Panc1 (cell line): ENCODE measurements around the gene BBX. TPM values are rescaled to one million over a fixed set of nuclear protein-coding genes. Genes with fewer than 3 reads are reported as not detected.

Experiments
- ATAC-seq: fragments of 200-7000 bp; cut with Tn5 transposase; 2 replicates; pipeline ENCODE4 v1.9.1; 2020; ENCODE audit warnings: mild to moderate bottlenecking, moderate library complexity
- BruUV-seq: library from RNA; stranded (reverse); fragments of 400-500 nt; replicated peaks from 2 replicates; lab custom pipeline; 2021; lab: Mats Ljungman, UMichigan
- CTCF ChIA-PET: fragments of 300-600 bp; sonication (Branson Sonifier 250); formaldehyde crosslinking; loops from one replicate; lab custom pipeline; 2022; ENCODE audit warnings: antibody characterized with exemption; lab: Charles Lee
- POLR2A ChIA-PET: fragments of 300-600 bp; sonication (Branson Sonifier 250); formaldehyde crosslinking; loops from one replicate; lab custom pipeline; 2022; ENCODE audit warnings: antibody characterized with exemption; lab: Charles Lee
- DNase-seq: peaks from one replicate; pipeline ENCODE4 v3.0.0-alpha.2; 2010; ENCODE audit warnings: low read depth, low spot score
- H3K27ac ChIP-seq: 2 replicates; pipeline ENCODE4 v1.5.1; 2011; ENCODE audit warnings: mild to moderate bottlenecking, low read length, inconsistent platforms
- H3K27me3 ChIP-seq: fragments of 200-500 bp; sonication (Bioruptor generic); 2 replicates; pipeline ENCODE4 v1.6.0; 2014; ENCODE audit warnings: low read length, inconsistent platforms; ENCODE audit not compliant: control insufficient read depth, insufficient read depth
- H3K36me3 ChIP-seq: fragments of 200-500 bp; sonication (Bioruptor generic); 2 replicates; pipeline ENCODE4 v1.5.1; 2014; ENCODE audit warnings: inconsistent platforms, mild to moderate bottlenecking, low read length, moderate library complexity; ENCODE audit not compliant: control insufficient read depth, insufficient read depth
- H3K4me1 ChIP-seq: 2 replicates; pipeline ENCODE4 v1.5.1; 2011; ENCODE audit warnings: inconsistent platforms, mild to moderate bottlenecking, low read length, moderate library complexity; ENCODE audit not compliant: control insufficient read depth, insufficient read depth
- H3K4me3 ChIP-seq, 2 experiments: 2 replicates each; pipeline ENCODE4 v1.5.1; 2011 to 2012; ENCODE audit warnings: low read depth in 2 of 2, low read length in 2 of 2, mild to moderate bottlenecking in 2 of 2, inconsistent platforms in 1 of 2, moderate library complexity in 1 of 2
- H3K9me3 ChIP-seq: fragments of 200-500 bp; sonication (Bioruptor generic); 2 replicates; pipeline ENCODE4 v1.5.1; 2014; ENCODE audit warnings: low read depth, mild to moderate bottlenecking, inconsistent platforms, low read length, moderate library complexity; ENCODE audit not compliant: control insufficient read depth, insufficient read depth
- POLR2AphosphoS5 ChIP-seq: IDR thresholded peaks from 2 replicates; pipeline ENCODE4 v1.6.1; 2012; ENCODE audit warnings: mild to moderate bottlenecking, low read depth, low read length, moderate library complexity
- SIN3A ChIP-seq: IDR thresholded peaks from 2 replicates; pipeline ENCODE4 v1.6.1; 2012; ENCODE audit warnings: low read depth, mild to moderate bottlenecking, low read length, moderate library complexity, borderline replicate concordance; ENCODE audit not compliant: insufficient read depth
- TCF7L2 ChIP-seq: IDR thresholded peaks from 2 replicates; pipeline ENCODE4 v1.6.1; 2011; ENCODE audit warnings: mild to moderate bottlenecking, low read depth, low read length, inconsistent platforms
- in situ Hi-C: cut with HindIII; loops from 2 replicates; pipeline ENCODE4 v1.10.0; 2016; ENCODE audit warnings: low sequenced_read_pairs, low pct_unique_long_range_greater_than_20kb
- intact Hi-C: fragments of 100-400 bp; cut with micrococcal nuclease; formaldehyde crosslinking; loops from one replicate; pipeline ENCODE4 v1.10.0; 2022; ENCODE audit not compliant: unreplicated experiment
- total RNA-seq: library from RNA; stranded (reverse); gene quantifications from one replicate; pipeline ENCODE4 v1.2.1, GENCODE V29; 2021; ENCODE audit not compliant: unreplicated experiment
- TF ChIP-seq, protein P1 (sequence below): fragments of 450-650 bp; IDR thresholded peaks from 2 replicates; pipeline ENCODE4 v1.5.1; 2017; ENCODE audit warnings: mild to moderate bottlenecking
- TF ChIP-seq, protein P2 (sequence below), 2 experiments: IDR thresholded peaks; 2 replicates each; pipeline ENCODE4 v1.6.1; 2011 to 2012; ENCODE audit warnings: low read depth in 2 of 2, control low read depth in 1 of 2, low read length in 1 of 2, mild to moderate bottlenecking in 1 of 2, moderate library complexity in 1 of 2; ENCODE audit not compliant: insufficient read depth in 1 of 2

Gene BBX
- total RNA-seq, 1 experiment from 2014 or later, result 28.5 TPM

DNA sequence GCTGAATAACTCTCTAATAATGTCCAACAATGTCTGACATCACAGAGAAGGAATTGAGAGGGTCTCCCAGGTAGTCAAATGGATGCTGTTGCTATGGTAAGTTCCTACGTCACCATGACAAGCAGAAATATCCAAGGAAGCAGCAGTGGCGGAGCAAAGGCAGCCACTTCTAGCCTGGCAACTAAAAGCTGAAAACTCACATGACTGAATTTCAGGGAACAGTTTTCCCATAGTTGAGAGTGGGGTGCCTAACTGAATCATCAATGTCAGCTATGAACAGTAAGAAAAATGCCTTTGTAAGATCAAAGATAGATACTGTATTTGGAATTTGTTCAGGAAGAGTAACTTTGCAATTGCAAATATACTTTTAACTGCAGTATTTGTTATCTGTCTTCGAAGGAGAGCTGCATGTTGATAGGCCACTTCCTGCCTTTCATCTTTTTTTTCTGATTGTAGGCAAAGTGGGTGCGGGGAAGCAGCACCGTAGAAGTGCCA lies 161.7 kb downstream of the BBX start:
- intact Hi-C loops (no loop called here), in situ Hi-C loops (no loop called here)
- Histone ChIP-seq H3K4me3 (no peak overlapping the region), H3K9me3 (no peaks in the 10 kb centered on the region), H3K36me3 (no peaks in the 10 kb centered on the region), H3K27me3 (no peaks in the 10 kb centered on the region; the same call in 1 of the 2 replicates), H3K27ac (no peak overlapping the region), H3K4me1 (no peaks in the 10 kb centered on the region; the same call in 1 of the 2 replicates)
- BruUV-seq, result no TSS peak
- TF ChIP-seq, protein P1, sequence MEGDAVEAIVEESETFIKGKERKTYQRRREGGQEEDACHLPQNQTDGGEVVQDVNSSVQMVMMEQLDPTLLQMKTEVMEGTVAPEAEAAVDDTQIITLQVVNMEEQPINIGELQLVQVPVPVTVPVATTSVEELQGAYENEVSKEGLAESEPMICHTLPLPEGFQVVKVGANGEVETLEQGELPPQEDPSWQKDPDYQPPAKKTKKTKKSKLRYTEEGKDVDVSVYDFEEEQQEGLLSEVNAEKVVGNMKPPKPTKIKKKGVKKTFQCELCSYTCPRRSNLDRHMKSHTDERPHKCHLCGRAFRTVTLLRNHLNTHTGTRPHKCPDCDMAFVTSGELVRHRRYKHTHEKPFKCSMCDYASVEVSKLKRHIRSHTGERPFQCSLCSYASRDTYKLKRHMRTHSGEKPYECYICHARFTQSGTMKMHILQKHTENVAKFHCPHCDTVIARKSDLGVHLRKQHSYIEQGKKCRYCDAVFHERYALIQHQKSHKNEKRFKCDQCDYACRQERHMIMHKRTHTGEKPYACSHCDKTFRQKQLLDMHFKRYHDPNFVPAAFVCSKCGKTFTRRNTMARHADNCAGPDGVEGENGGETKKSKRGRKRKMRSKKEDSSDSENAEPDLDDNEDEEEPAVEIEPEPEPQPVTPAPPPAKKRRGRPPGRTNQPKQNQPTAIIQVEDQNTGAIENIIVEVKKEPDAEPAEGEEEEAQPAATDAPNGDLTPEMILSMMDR, result no peak
- TF ChIP-seq TCF7L2, result no peak
- TF ChIP-seq, protein P2, sequence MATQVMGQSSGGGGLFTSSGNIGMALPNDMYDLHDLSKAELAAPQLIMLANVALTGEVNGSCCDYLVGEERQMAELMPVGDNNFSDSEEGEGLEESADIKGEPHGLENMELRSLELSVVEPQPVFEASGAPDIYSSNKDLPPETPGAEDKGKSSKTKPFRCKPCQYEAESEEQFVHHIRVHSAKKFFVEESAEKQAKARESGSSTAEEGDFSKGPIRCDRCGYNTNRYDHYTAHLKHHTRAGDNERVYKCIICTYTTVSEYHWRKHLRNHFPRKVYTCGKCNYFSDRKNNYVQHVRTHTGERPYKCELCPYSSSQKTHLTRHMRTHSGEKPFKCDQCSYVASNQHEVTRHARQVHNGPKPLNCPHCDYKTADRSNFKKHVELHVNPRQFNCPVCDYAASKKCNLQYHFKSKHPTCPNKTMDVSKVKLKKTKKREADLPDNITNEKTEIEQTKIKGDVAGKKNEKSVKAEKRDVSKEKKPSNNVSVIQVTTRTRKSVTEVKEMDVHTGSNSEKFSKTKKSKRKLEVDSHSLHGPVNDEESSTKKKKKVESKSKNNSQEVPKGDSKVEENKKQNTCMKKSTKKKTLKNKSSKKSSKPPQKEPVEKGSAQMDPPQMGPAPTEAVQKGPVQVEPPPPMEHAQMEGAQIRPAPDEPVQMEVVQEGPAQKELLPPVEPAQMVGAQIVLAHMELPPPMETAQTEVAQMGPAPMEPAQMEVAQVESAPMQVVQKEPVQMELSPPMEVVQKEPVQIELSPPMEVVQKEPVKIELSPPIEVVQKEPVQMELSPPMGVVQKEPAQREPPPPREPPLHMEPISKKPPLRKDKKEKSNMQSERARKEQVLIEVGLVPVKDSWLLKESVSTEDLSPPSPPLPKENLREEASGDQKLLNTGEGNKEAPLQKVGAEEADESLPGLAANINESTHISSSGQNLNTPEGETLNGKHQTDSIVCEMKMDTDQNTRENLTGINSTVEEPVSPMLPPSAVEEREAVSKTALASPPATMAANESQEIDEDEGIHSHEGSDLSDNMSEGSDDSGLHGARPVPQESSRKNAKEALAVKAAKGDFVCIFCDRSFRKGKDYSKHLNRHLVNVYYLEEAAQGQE (IDR thresholded peaks at IDR 0.05; ENCODE audit: insufficient read depth in 1 of 2, low read depth in 2 of 2, low read length in 1 of 2), result no peak
- TF ChIP-seq SIN3A, result no peak
- TF ChIP-seq POLR2AphosphoS5, result no peak
- DNase-seq, result no peak
- ATAC-seq, result no peak
- CTCF ChIA-PET, result no interaction called here
- POLR2A ChIA-PET, result no interaction called here

DNA sequence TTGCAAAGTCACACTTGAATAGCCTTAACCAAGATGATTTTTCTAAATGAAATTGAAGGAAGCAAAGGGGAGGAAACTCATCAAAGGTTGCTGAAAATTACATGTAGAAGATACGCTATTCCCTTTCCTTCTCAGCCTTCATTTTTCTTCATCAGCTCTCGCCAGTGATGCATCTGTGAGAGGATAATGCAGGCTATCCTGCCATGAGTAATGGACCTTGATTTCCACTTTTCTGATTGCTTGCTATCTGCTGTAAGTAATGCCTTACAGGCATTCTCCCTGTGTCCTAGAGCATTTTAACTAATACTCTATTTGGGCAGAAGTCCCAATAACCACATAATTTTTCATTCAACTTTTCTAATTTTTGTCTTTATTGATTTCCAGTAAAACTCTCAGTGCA lies 162.6 kb downstream of the BBX start:
- DNase-seq (no peak), ATAC-seq (no peak)
- BruUV-seq, result no TSS peak
- H3K4me1 ChIP-seq, result no peaks in the 10 kb centered on the region; the same call in 1 of the 2 replicates
- CTCF ChIA-PET, result no interaction called here
- no peaks in the 10 kb centered on the region; the same call in 1 of the 2 replicates for H3K27me3 ChIP-seq
- intact Hi-C loops, result no loop called here
- H3K4me3 ChIP-seq, result no peak overlapping the region
- H3K9me3 ChIP-seq, result no peaks in the 10 kb centered on the region
- in situ Hi-C loops, result no loop called here
- no peak overlapping the region for H3K27ac ChIP-seq
- no peaks in the 10 kb centered on the region for H3K36me3 ChIP-seq
- POLR2A ChIA-PET, result no interaction called here
- TF ChIP-seq, protein P2 (IDR thresholded peaks at IDR 0.05; ENCODE audit: insufficient read depth in 1 of 2, low read depth in 2 of 2, low read length in 1 of 2), result no peak
- TF ChIP-seq TCF7L2, result no peak
- no peak for TF ChIP-seq SIN3A
- no peak for TF ChIP-seq POLR2AphosphoS5
